Posterior cingulate gyrus (tissue), 11 donors: ENCODE measurements around the gene DUSP9.

Experiments
- DNase-seq, 10 donors: peaks; one replicate each; pipeline versions ENCODE4 v3.0.0 to v3.0.0-alpha.2; 2020 to 2021; ENCODE audit warnings: mixed read lengths in 3 of 10
- intact Hi-C: fragments of 100-400 bp; cut with DNase I; formaldehyde crosslinking; loops from one replicate; pipeline ENCODE4 v1.15.1; 2023

DUSP9 gene

DNA sequence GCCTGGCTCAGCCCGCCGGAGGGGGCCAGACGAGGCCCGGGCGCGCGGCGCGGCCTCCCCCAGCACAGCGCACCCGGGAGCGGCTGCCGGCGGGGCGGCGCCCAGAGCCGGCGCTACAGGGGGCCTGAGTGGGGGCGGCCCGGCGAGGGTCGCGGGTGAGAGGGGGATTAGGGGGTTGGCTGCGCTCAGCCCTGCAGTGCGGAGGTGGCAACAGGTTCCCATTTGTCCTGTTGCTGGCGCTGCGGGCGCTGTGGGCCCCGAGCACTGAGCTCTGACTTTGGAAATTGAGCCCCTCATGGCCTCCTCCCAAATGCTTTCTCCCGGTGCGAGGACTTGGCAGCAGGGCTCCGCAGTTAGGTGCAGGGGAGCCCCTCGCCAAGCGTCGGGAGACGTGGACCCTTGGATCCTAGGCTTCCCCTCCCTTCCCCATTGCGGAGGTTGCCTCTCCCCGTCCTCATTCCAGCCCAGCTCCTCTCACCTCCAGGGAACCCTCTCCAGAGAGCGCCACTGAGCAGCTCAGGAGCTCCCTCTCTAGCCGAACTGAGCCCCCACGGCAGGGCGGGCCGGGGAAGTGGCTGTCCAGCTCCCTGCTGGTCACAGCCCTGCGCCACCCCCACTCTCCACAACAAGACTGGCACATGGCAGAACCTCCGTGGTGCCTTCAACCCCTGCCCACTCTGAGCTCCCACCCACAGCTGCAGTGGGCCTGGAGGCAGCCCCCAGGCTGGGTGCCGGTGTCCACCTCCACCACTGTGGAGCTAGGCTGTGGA lies 2.5 kb upstream of the DUSP9 start:
- intact Hi-C loops = no loop called here
- peak in 4 of 10 donors; percentile 8 to 79 (median 46) for DNase-seq

GRCh38 chrX:153645151-153645550 lies 1.9 kb upstream of the DUSP9 start:
- intact Hi-C loops = no loop called here
- peak in 3 of 10 donors; percentile 3 to 62 (median 11) for DNase-seq

GRCh38 chrX:153645921-153646488 lies 998 bp upstream of the DUSP9 start:
- peak in 3 of 10 donors; percentile 1 to 44 (median 38) for DNase-seq
- intact Hi-C loops = no loop called here

DNA sequence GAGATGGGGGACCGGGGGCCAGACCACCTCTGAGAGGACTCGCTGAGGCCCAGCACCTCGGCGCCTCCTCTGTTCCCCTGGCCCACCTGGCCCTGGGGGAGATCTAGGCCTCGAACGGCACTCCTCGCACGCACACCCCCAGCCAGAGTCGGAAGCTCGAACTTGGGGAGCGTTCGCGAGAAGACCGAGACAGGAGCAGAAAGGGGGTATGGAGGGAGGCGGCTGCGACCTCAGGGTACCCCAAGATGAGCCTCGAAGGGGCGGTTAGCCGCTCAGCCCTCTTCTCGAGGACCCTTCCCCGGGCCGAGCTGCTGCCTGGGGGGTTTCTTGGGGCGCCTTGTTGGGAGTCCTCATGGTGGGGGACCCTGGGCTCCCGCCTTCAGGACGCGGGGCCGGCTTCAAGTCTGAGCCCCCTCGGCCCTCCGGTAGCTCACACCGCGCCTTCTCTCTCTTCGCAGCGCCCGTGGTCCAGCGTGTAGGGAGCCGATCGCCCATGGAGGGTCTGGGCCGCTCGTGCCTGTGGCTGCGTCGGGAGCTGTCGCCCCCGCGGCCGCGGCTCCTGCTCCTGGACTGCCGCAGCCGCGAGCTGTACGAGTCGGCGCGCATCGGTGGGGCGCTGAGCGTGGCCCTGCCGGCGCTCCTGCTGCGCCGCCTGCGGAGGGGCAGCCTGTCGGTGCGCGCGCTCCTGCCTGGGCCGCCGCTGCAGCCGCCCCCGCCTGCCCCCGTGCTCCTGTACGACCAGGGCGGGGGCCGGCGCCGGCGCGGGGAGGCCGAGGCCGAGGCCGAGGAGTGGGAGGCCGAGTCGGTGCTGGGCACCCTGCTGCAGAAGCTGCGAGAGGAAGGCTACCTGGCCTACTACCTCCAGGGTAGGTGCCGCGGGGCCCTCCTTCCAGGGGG lies 706 bp downstream of the DUSP9 start:
- intact Hi-C loops = no loop called here
- peak in 3 of 10 donors; percentile 8 to 74 (median 73) for DNase-seq

- DNase-seq = peak in 3 of 10 donors; percentile 34 to 74 (median 41)
- intact Hi-C loops = no loop called here
Observed at GRCh38 chrX:153648358-153649177, 1.6 kb downstream of the DUSP9 start.

DNA sequence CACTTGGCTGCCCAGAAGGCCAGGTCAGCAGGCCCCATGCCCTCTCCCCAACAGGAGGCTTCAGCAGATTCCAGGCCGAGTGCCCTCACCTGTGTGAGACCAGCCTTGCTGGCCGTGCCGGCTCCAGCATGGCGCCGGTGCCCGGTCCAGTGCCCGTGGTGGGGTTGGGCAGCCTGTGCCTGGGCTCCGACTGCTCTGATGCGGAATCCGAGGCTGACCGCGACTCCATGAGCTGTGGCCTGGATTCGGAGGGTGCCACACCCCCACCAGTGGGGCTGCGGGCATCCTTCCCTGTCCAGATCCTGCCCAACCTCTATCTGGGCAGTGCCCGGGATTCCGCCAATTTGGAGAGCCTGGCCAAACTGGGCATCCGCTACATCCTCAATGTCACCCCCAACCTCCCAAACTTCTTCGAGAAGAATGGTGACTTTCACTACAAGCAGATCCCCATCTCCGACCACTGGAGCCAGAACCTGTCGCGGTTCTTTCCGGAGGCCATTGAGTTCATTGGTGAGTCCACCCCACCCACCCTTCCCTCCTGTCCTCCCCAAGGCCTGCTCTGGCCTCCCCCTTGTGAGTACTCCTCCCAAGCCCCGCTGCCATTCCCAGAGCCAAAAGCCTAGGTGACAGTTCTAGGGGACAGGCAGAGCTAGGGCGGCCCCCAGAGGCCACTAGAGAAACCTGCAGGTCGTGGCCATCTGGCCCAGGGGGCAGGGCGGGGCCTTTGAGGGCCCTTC lies 2.3 kb downstream of the DUSP9 start:
- peak in 6 of 10 donors; percentile 7 to 75 (median 39) for DNase-seq
- intact Hi-C loops = no loop called here

DNA sequence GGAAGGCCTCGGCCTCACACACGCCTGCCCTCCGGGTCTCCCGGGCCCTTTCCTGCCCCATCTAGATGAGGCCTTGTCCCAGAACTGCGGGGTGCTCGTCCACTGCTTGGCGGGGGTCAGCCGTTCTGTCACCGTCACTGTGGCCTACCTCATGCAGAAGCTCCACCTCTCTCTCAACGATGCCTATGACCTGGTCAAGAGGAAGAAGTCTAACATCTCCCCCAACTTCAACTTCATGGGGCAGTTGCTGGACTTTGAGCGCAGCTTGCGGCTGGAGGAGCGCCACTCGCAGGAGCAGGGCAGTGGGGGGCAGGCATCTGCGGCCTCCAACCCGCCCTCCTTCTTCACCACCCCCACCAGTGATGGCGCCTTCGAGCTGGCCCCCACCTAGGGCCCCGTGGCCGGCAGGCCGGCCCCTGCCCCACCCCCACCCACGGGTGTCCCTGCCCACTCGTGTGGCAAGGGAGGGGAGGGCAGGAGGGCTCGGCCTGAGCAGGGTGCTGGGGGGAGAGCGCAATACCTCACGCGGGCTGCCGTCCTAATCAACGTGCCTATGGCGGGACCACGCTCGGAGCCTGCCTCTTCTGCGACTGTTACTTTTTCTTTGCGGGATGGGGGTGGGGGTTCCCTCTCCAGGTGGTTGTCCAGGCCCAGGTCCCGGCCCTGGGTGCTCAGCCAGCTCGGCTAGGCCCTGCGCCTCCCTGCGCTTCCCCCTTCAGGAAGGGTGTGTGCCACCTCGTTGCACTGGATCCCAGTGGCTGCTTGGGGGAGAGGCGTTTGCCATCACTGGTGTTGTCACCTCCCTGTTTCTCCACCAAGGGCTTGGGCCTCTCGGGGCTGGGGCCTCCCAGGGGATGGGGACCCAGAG lies 3.1 kb downstream of the DUSP9 start:
- DNase-seq = peak in 5 of 10 donors; percentile 0 to 77 (median 53)
- intact Hi-C loops = no loop called here

DNA sequence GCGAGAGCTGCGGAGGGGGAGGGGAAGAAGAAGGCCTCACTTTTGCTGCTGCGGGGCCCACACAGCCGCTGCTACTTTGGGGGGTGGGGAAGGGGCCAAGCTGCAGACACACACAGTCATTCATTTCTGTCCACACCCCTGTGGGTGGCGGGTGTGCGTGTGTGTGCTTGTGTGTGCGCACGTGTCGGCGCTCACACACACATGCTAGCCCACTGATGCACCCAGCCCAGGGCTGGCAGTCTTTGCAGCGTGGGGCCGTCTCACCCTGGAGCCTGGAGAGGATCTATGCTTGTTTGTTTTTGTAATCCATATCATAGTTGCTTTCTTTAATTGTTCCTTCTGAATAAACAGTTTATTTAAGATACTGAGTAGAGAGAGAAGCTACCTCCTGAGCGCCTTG lies 4.0 kb downstream of the DUSP9 start:
- DNase-seq = peak in 3 of 10 donors; percentile 2 to 52 (median 17)
- intact Hi-C loops = no loop called here

DNA sequence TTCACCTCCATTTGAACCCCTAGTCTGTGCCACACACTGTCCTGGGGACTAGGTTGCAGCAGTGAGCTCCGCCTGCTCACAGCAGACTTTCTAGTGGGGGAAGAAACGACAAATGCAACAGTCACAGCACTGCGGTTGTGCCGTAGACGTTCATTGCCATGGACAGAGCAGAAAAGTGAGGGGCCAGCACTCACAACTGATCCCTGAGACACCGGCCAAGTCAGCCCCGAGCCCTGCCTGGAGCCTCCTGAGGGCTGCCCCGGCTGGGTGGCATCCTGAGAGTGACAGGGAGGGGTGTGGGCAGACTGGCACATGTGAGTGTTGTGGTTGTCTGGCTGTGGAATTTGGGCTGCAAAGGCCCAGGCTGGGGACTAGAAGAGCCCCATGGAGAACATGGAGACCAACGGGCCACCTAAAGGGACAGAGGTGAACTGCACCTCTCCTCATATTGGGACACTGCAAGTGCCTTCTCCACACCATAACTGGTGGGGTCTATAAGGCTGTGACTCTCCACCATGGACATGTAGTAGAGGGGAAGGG lies 4.6 kb downstream of the DUSP9 start:
- DNase-seq = peak in 4 of 10 donors; percentile 0 to 70 (median 24)
- intact Hi-C loops = no loop called here

DNA sequence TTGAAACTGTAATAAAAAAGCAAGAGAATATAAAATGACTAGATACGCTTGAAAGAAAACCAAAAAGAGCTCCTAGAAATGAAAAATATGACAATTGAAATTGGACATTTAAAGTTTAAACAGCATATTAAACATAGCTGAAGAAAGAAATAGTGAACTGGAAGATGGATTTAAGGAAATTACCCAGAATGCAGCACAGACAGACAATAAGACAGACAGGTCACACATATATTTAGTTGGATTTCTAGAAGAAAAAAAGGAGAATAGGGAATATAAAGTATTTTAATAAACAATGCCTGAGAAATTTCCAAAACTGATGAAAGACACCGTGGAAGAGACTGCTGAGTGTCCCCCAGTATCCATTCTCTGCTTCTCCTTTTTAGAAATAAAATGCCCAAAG lies 6.6 kb downstream of the DUSP9 start:
- intact Hi-C loops = no loop called here
- no peak for DNase-seq

- DNase-seq = peak in 2 of 10 donors; percentile 11 to 35
- intact Hi-C loops = no loop called here
Observed at GRCh38 chrX:153657161-153657560, 10.2 kb downstream of the DUSP9 start.

- DNase-seq = no peak
- intact Hi-C loops = no loop called here
Observed at GRCh38 chrX:153659268-153659667, 12.3 kb downstream of the DUSP9 start.

- intact Hi-C loops = no loop called here
- DNase-seq = peak in 6 of 10 donors; percentile 21 to 90 (median 54)
Observed at GRCh38 chrX:153662266-153662665, 15.3 kb downstream of the DUSP9 start.

GRCh38 chrX:153665726-153666306 lies 18.8 kb downstream of the DUSP9 start:
- DNase-seq = peak in 2 of 10 donors; percentile 60 to 63
- intact Hi-C loops = loop anchor here (5.0 kb wide), 2 partner anchors 54 to 129 kb away; no protein-coding TSS in a partner anchor

- intact Hi-C loops = loop anchor here (1.0 to 5.0 kb wide), 3 partner anchors 55 to 130 kb away; no protein-coding TSS in a partner anchor
Observed at GRCh38 chrX:153667281-153667955, 20.4 kb downstream of the DUSP9 start.

DNA sequence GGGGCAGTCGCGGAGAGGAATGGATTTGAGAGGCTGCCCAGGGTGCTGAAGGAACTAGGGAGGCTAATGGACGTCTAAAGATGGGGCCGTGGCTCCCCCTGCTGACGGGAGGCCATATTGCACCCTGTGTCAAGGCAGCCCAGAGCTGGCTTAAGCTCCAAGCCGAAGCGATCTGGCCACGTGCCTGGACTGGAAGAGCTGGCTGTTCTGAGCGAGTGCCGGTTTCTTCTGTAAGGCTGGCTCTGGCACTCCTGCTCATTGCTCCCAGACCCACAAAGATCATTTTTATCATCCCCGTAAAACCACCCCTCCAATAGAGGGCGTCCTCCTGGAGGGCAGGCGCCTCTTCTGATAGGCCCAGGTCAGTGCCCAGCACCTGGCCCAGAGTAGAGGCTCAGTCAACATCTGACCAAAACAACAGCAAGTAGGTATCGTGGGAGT lies 21.0 kb downstream of the DUSP9 start:
- peak; percentile 73 to 98 (median 90) for DNase-seq
- intact Hi-C loops = loop anchor here (1.0 to 5.0 kb wide), 3 partner anchors 56 to 131 kb away; no protein-coding TSS in a partner anchor

More at GRCh38 chrX:153667281-153667955, 20.4 kb downstream of the DUSP9 start:
- peak in 2 of 10 donors; percentile 48 to 55 for DNase-seq
